PC-3 (cell line): Measurements from ENCODE around the gene HAPLN3.

Experiments
- CTCF ChIP-seq: fragments of 300-600 bp; sonication (generic); conservative IDR thresholded peaks from 2 replicates; pipeline ENCODE4 v1.5.1; 2017; ENCODE audit warnings: antibody characterized with exemption, low read depth, mild to moderate bottlenecking, low read length
- EZH2 ChIP-seq: fragments of 300-600 bp; sonication (generic); IDR thresholded peaks from one replicate; pipeline ENCODE4 v1.6.1; 2017; ENCODE audit warnings: antibody characterized with exemption, mild to moderate bottlenecking, low read length; ENCODE audit not compliant: unreplicated experiment
- EZH2phosphoT487 ChIP-seq: fragments of 300-600 bp; sonication (generic); IDR thresholded peaks from 2 replicates; pipeline ENCODE4 v1.6.1; 2018; ENCODE audit warnings: mild to moderate bottlenecking, antibody characterized with exemption, low read length, borderline replicate concordance

GRCh38 chr15:88932271-88932874 is 37.0 kb upstream of the HAPLN3 start:
- no peak for TF ChIP-seq CTCF
- TF ChIP-seq EZH2 = no peak
- no peak for TF ChIP-seq EZH2phosphoT487
